GM12801 (cell line): ENCODE results near the gene FOXC1.

ENCODE experiments used
- TF ChIP-seq, protein P1 (sequence below): IDR thresholded peaks from one replicate; pipeline ENCODE4 v1.5.1; 2011; ENCODE audit warnings: control low read depth; ENCODE audit not compliant: insufficient read length; ENCODE audit errors: extremely low read depth

FOXC1 gene

DNA sequence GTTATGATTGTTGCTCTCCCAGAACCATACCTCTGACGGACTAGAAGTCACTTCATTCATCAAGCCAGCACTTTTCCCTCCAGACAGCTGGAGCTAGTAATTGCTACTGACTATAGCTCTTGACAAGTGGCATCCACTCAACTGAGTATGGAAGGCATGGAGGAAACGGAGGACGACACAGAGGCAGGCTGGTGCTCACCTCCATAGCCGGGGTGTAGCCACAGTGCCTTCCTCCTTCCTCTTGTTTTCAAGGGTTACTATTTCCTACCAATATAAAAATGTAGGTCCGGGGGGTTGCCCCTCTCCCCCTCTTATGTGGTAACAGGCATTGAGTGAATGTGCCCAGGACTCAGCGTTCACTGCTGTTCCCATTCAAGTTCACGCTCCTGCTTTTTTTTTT is 23.5 kb upstream of the FOXC1 start:
- TF ChIP-seq, protein P1, sequence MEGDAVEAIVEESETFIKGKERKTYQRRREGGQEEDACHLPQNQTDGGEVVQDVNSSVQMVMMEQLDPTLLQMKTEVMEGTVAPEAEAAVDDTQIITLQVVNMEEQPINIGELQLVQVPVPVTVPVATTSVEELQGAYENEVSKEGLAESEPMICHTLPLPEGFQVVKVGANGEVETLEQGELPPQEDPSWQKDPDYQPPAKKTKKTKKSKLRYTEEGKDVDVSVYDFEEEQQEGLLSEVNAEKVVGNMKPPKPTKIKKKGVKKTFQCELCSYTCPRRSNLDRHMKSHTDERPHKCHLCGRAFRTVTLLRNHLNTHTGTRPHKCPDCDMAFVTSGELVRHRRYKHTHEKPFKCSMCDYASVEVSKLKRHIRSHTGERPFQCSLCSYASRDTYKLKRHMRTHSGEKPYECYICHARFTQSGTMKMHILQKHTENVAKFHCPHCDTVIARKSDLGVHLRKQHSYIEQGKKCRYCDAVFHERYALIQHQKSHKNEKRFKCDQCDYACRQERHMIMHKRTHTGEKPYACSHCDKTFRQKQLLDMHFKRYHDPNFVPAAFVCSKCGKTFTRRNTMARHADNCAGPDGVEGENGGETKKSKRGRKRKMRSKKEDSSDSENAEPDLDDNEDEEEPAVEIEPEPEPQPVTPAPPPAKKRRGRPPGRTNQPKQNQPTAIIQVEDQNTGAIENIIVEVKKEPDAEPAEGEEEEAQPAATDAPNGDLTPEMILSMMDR, result no peak

DNA sequence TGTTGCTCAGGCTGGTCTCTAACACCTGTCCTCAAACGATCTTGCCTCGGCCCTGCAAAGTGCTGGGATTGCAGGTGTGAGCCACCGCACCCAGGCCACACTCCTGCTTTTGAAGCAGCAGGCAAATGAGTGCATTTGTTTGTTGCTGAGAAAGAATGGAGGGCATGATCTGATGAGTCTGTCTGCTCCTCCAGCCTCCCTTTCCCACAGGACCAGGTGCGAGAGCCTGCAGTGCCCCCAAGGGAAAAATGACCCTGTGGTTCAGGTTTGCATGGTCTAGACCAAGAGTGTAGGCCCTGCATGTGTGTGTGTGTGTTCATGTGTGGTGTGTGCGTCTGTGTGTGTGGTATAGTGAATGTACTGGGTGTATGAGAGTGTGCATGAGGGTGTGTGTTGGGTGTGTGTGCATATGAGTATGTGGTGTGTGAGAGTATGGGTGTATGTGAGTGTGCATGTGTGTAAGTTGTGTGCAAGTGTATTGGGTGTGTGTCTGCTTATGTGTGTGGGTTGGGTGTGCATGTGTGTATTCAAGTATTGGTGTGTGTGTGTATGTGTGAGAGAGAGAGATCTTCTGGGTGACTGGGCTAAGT is 22.8 kb upstream of the FOXC1 start:
- TF ChIP-seq, protein P1, result no peak

DNA sequence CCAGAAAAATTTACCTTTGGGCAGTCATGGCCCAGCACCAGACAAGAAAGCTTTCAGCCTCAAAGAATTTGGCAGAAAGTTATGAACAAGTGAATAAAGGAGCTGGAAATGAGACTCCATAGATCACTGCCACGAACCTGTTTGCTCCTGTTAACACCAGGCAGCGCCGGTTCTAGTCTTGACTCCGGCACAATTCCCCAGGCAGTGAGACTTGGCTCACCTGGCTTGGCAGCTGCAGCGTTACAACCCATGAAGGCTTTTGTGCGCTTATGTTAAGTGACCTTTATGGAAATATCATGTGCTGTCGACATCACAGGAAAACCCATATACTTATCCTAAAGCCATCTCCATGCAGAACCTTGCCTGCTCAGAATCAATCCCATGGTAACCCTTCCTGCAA is 22.2 kb upstream of the FOXC1 start:
- TF ChIP-seq, protein P1, result no peak

DNA sequence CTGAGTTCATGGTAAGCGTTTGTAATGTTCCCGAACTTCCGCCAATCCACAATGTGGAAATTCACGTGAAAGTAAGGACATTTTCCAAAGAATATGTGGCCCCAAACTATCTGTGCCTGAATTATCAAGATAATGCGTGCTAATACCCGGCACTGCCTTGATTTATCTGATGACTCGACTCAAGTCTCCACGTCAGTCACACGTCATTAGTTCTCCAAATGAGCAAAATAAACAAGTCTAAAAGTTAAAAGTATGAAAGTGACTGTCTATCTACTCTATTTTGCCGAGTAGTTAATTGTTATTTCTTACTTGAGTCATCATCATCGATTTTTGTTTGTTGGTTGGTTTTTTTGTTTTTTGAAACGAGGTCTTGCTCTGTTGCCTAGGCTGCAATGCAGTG is 21.7 kb upstream of the FOXC1 start:
- TF ChIP-seq, protein P1, result no peak

DNA sequence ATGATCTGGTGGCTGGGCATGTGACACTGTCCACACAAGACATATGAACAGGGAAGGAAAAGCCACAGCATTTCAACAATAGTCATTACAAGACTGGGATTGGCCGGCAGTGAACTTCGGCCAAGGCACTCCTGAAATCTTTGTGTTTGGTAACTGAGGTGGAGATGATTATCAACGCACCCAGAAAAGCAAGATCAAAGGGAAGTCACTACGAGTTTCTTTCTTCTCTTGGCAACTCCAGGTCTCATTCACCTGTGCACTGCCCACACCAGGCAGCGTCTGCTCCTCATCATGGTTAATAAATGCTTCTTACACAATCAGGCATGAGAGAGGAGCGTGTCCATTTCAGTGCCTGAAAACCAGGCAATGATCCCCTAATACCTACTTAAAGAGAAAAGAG is 20.5 kb upstream of the FOXC1 start:
- TF ChIP-seq, protein P1, result no peak

DNA sequence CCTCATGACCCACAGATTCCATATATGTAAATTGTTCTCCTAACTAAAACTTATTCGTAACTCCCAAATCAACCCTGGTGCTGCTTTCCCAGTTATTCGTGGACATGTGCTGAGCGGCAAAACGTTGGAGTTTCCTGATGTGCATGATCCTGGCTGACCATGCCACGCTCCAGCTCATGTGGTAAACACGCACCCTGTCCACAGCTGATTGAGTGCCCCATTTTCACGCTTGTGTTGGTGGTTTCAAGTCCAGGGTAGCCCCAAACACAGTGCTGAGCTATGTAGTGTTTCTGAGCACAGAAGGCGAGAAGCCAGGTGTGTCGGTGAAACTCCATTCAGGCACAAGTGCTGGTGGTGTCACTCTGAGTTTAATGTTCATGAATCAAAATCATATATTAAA is 19.1 kb upstream of the FOXC1 start:
- TF ChIP-seq, protein P1, result no peak

GRCh38 chr6:1591243-1591642 is 18.5 kb upstream of the FOXC1 start:
- TF ChIP-seq, protein P1, result no peak
